Astrocyte of the spinal cord (primary cell): ENCODE results near the gene TMEM39A.

Experiments used
- DNase-seq: peaks from one replicate; pipeline ENCODE4 v3.0.0; 2011; ENCODE audit warnings: low read depth, low spot score
- H3K4me3 ChIP-seq: 2 replicates; pipeline ENCODE4 v1.5.1; 2011; ENCODE audit warnings: low read depth, mild to moderate bottlenecking, low read length, moderate library complexity
- in situ Hi-C: cut with HindIII; loops from 2 replicates; pipeline ENCODE4 v1.10.0; 2017; ENCODE audit warnings: low sequenced_read_pairs
- TF ChIP-seq, protein P1 (sequence below): IDR thresholded peaks from 2 replicates; pipeline ENCODE4 v1.5.1; 2012; ENCODE audit warnings: low read depth, mild to moderate bottlenecking, low read length, inconsistent platforms

The TMEM39A gene

DNA sequence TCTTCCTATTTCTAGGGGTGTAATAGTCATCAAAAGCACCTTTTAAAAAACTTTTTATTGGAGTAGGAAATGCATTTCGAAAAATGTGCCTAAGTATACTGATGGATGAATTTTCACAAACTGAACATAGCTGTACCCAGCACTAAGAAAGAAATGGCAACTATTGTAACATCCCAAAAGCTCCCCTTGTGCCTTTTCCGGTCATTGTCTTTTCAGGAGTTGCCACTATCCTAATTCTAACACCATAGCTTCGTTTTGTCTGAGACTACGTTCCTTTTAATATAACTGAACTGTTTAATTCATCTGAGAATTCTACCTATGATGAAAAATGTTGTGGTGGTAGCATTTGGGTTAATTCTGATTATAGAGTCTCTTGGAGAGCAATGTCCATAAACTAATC is 36.9 kb upstream of the TMEM39A start:
- H3K4me3 ChIP-seq = no peak overlapping the region

DNA sequence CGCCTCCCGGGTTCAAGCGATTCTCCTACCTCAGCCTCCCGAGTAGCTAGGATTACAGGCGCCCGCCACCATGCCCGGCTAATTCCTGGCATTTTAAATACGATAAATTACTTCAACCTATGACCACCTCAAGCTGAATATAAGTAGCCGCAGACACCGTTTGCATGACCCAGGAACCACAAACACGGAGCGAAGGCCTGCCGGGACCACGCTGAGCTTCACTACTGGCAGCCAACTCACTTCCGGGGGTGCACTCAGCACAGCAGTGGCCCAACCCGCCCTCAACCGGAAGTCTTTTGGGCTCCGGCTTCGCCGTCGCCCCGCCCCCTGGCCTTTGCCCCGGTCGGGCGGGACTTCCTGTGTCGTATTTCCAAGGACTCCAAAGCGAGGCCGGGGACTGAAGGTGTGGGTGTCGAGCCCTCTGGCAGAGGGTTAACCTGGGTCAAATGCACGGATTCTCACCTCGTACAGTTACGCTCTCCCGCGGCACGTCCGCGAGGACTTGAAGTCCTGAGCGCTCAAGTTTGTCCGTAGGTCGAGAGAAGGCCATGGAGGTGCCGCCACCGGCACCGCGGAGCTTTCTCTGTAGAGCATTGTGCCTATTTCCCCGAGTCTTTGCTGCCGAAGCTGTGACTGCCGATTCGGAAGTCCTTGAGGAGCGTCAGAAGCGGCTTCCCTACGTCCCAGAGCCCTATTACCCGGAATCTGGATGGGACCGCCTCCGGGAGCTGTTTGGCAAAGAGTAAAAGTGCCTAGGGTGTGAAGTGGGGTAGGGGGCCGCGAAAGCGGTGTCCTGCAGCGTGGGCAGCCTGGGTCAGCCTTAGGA is 35.0 kb upstream of the TMEM39A start, which contains the start of gene TIMMDC1:
TSS of gene TIMMDC1 (plus strand) at position 362 of the 826 bp plus-strand sequence. CDS start at position 549, 187 bp downstream.
- DNase-seq = peak; percentile 97
- in situ Hi-C loops = no loop called here
- H3K4me3 ChIP-seq = peak within 1 kb of the TSS; percentile 92
- TF ChIP-seq, protein P1, sequence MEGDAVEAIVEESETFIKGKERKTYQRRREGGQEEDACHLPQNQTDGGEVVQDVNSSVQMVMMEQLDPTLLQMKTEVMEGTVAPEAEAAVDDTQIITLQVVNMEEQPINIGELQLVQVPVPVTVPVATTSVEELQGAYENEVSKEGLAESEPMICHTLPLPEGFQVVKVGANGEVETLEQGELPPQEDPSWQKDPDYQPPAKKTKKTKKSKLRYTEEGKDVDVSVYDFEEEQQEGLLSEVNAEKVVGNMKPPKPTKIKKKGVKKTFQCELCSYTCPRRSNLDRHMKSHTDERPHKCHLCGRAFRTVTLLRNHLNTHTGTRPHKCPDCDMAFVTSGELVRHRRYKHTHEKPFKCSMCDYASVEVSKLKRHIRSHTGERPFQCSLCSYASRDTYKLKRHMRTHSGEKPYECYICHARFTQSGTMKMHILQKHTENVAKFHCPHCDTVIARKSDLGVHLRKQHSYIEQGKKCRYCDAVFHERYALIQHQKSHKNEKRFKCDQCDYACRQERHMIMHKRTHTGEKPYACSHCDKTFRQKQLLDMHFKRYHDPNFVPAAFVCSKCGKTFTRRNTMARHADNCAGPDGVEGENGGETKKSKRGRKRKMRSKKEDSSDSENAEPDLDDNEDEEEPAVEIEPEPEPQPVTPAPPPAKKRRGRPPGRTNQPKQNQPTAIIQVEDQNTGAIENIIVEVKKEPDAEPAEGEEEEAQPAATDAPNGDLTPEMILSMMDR = no peak

More for the DNA sequence above, 36.9 kb upstream of the TMEM39A start:
- in situ Hi-C loops = no loop called here
- no peak for DNase-seq
- TF ChIP-seq, protein P1 = no peak

DNA sequence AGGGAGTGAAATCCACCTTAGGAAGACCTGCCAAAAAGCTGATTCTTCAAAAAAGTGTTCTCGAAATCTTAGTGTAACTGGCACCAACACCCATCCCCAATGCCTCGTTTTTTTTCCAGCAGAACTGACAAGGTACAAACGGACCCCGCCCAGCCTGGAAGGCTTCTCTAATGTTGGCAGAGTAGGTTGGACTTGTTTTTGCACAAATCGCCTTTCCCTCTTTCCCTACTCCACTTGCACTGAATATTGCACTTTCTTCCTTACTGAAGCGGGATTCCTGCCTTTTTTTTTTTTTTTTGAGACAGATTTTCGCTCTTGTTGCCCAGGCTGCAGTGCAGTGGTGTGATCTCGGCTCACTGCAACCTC is 34.4 kb upstream of the TMEM39A start:
- H3K4me3 ChIP-seq = peak overlapping the region; percentile 92
- peak; percentile 29 for DNase-seq
- in situ Hi-C loops = no loop called here
- TF ChIP-seq, protein P1 = no peak

DNA sequence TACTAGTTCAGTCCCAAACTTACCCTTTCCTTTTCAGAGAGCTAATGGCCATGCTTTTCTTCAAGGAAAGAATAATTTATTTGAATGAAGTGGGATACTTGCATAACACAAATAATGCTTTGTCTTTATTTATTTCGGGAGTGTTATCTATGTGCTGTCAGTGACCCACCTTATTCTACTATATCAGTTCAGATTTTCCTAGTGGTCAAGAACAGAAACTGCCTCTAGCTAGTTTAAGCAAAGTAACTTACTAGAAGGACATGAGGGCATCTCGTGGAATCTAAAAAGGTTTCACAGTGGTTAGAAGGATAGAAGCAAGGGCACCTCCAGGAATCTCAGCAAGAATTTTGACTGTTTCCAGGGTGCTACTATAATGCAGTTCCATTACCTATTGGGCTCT is 31.2 kb upstream of the TMEM39A start:
- TF ChIP-seq, protein P1 = peak; percentile 26
- in situ Hi-C loops = no loop called here
- no peak for DNase-seq
- no peak overlapping the region for H3K4me3 ChIP-seq

DNA sequence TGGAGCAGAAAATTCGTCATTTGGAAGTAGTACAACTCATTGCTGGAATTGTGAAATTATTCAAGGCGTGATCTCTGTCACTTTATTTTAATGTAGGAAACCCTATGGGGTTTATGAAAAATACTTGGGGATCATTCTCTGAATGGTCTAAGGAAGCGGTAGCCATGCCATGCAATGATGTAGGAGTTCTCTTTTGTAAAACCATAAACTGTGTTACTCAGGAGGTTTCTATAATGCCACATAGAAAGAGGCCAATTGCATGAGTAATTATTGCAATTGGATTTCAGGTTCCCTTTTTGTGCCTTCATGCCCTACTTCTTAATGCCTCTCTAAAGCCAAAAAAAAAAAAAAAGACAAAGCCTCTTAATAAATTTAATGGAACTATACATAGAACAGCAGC is 29.4 kb upstream of the TMEM39A start:
- no peak overlapping the region for H3K4me3 ChIP-seq
- TF ChIP-seq, protein P1 = no peak
- DNase-seq = no peak
- in situ Hi-C loops = no loop called here

DNA sequence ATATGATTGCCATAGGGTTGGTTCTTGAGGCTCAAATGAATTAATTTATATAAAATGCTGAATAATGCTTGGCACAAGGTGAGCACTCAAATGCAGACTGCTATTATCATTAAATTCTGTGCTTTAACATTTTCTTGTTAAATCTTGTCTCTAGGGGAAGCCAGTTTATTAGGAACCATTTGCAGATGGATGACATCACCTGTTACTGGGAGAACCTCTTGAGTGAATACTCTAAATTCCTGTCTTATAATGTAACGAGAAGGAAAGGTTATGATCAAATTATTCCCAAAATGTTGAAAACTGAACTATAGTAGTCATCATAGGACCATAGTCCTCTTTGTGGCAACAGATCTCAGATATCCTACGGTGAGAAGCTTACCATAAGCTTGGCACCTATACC is 28.7 kb upstream of the TMEM39A start:
- no peak for DNase-seq
- in situ Hi-C loops = no loop called here
- no peak overlapping the region for H3K4me3 ChIP-seq
- TF ChIP-seq, protein P1 = no peak
